NCI-H2107 treated with DMSO at 0.1 percent for 48 hours (cell line): ENCODE results near the gene HOXC12.

Source experiments
- DNase-seq: peaks from one replicate; lab custom pipeline; 2025; ENCODE audit not compliant: unreplicated experiment; lab: John Stamatoyannopoulos, UW

Gene HOXC12

DNA sequence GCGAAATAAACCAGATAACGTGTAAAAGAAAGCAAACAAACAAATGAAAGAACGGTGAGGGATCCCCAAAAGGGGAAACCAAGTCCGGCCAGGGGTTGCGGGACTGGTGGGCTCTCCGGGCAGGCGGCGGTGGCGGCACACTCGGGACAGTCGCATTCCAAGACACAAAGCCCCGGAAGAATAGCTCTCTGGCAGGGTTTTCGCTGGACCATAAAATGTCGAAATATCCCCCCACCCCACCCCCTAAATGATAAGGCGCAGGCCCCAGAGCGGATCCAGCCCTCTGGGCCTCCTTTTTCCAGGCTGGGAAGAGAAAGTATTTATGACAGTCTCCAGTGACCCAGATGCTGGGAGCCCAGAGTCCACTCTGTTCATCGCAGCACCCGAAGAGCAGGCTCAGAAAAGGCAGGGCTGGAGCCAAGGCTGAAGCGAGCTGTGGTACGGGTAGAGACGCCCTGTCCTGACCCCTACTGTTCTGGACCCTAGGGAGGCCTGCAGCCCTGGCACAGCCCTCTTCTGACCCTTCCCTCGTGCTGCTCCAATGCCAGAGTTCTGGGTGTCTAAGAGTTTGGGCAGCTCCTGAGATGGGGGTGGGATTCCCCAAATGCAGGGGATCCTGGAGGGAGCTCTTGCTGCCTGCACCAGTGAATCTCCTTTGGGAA, 52.0 kb downstream of the HOXC12 start:
- no peak for DNase-seq

DNA sequence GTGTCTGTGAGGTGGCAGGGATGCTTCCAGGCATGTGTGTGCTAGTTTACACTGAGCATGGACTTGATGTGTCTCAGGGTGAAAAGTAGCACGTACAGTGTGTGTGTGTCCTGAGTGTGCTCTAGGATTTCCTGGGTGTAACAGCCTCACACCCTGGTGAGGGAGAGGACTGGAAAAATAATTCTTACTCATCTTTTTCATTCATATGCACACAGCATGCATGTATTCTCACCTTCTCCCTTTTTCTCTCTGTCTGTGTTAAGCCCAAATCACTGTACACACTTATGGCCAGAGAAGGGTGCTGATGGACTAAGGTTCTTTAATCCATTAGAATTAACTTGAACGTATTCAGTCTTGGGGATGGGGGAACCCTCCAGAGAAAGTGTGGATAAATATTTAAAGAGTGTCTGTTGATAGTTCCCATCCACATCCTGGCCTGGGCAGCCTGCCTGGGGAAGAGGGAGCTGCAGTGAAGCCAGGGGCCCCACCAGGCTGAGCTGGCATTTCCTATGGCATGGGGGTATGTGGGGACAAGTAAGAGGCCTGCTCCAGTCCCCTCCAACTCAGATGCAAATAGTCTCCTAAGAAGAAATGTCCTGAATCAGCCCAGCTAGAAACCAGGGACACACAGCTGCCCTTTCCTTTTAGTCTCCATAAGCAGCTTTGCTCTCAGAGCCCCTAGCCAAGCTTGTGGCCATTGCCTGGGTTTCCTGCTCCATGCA, 53.0 kb downstream of the HOXC12 start:
- DNase-seq: no peak

DNA sequence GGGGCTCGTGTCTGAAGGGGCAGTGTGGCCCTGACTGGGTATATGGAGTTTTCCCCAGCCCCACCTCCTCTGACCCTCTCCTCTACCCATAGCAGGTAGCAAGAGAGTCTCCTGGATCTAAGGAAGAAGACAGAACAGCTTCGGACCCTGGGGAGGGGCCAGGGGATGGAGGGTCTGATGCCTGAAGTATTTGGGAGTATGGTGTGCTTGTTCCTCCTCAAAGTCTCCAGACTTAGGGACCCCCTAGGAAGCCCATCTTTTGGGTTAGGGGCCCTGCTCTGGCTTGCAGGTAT, 53.5 kb downstream of the HOXC12 start:
- DNase-seq: no peak
